Brain microvascular endothelial cell (primary cell): Measurements from ENCODE around the gene CARHSP1.
A peak's percentile ranks its signal among the peaks of the same experiment; 100 is the strongest.

Experiments used
- DNase-seq: peaks from one replicate; pipeline ENCODE4 v3.0.0-alpha.2; 2020
- H3K27ac ChIP-seq: fragments of 250-450 bp; sonication (Bioruptor Pico); 2 replicates; pipeline ENCODE4 v1.5.1; 2020; ENCODE audit warnings: mild to moderate bottlenecking, moderate library complexity
- H3K27me3 ChIP-seq: fragments of 250-450 bp; sonication (Bioruptor Pico); replicated peaks from 2 replicates; pipeline ENCODE4 v1.5.1; 2020; ENCODE audit warnings: mild to moderate bottlenecking
- H3K36me3 ChIP-seq: fragments of 250-450 bp; sonication (Bioruptor Pico); replicated peaks from 2 replicates; pipeline ENCODE4 v1.5.1; 2020; ENCODE audit warnings: mild to moderate bottlenecking
- H3K4me3 ChIP-seq: 2 replicates; pipeline ENCODE4 v1.5.1; 2011; ENCODE audit warnings: low read depth, mild to moderate bottlenecking, control low read depth, low read length, moderate library complexity
- CTCF ChIP-seq: IDR thresholded peaks from 2 replicates; pipeline ENCODE4 v1.5.1; 2011; ENCODE audit warnings: low read depth, mild to moderate bottlenecking, moderate library complexity, low read length, control low read depth, inconsistent platforms; ENCODE audit errors: missing control alignments
- in situ Hi-C: cut with HindIII; loops from 2 replicates; pipeline ENCODE4 v1.10.0; 2017; ENCODE audit warnings: low sequenced_read_pairs, low pct_ligation_motif_present

Gene CARHSP1

DNA sequence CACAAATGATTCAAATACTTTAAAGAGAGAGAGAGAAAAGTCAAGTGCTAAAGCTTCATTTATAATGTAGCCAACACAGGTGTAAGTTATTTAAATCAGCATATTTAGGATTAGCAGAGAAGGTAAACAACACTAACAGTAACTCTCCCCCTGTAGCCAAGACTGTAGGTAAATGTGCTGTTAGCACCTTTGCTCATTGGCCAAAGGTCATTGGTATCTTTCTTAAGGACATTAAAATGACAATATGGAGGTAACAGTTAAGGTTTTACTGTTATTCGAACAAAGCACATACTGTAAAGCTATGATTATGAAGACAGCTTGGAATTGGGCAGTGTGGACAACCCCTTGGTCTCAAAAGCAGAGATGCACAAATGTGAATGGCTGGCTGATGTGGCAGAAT is 42.0 kb upstream of the CARHSP1 start:
- no peak overlapping the region for H3K4me3 ChIP-seq
- DNase-seq: no peak
- no peak overlapping the region for H3K27ac ChIP-seq
- peaks cover 75% of the 10 kb centered on the region for H3K36me3 ChIP-seq
- TF ChIP-seq CTCF: no peak
- in situ Hi-C loops: no loop called here
- H3K27me3 ChIP-seq: no peaks in the 10 kb centered on the region

- no peak for TF ChIP-seq CTCF
- no peak overlapping the region for H3K4me3 ChIP-seq
- DNase-seq: no peak
- no peaks in the 10 kb centered on the region for H3K27me3 ChIP-seq
- H3K27ac ChIP-seq: no peak overlapping the region
- in situ Hi-C loops: no loop called here
- peaks cover 77% of the 10 kb centered on the region for H3K36me3 ChIP-seq
These were observed 40.1 kb upstream of the CARHSP1 start for GRCh38 chr16:8908810-8909468.

DNA sequence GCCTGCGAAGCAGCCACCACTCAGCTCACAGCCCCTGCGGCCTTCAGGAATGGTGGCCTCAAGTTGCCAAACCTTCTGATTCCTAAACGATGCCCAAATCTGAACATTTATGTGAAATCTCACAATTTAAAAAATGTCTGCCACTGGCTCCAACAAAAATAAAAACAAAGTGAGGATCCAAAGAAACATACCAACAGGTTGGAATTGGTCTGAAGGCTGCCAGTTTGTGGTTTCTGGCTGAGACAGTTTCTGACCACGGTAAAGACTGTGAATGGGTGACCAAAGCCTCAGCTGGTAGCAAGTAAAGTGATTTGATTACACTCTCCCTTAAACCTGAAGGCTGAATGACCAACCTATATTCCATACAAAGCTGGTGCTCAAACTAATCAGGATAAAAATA is 38.3 kb upstream of the CARHSP1 start:
- DNase-seq: no peak
- in situ Hi-C loops: no loop called here
- H3K36me3 ChIP-seq: peaks cover 82% of the 10 kb centered on the region
- H3K27me3 ChIP-seq: no peaks in the 10 kb centered on the region
- no peak for TF ChIP-seq CTCF
- H3K4me3 ChIP-seq: no peak overlapping the region
- no peak overlapping the region for H3K27ac ChIP-seq

DNA sequence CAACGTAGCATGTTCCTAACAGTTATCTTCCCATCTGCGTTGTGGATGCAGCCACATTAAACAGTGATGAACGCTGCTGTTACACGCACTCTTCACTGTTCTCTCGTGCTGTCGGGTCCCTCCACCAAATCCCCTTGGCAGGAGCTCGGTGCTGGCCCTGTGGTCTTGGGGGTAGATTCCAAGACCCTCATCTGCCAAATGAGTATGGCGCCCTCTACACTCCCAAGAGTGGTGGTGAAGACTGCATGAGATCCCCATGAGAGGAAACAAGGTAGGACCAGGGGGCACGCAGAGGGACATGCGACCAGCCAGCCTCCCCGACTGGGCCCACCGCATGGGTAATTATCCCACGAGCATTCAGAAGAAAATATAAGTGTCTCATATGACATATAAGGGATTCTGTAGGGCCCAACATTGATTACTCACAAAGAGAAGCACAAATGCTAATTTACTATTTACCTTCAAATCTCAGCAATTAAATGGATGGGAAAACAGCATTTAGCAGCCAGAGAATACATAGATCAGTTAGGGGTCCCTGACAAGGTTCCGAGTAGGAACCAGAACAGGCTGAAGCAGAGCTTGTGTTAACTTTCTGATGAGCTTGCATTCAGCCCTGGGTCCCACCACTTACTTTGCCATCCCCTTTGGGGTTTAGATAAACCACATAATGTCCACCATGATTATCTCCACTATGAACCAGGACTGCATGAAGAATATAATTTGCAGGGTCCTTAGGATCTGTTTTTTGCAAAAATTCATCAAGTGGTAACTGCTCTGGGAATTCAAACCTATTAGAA is 37.2 kb upstream of the CARHSP1 start:
- H3K4me3 ChIP-seq: no peak overlapping the region
- peak; percentile 59 for TF ChIP-seq CTCF
- peaks cover 88% of the 10 kb centered on the region for H3K36me3 ChIP-seq
- no peaks in the 10 kb centered on the region for H3K27me3 ChIP-seq
- in situ Hi-C loops: no loop called here
- no peak overlapping the region for H3K27ac ChIP-seq
- DNase-seq: no peak

DNA sequence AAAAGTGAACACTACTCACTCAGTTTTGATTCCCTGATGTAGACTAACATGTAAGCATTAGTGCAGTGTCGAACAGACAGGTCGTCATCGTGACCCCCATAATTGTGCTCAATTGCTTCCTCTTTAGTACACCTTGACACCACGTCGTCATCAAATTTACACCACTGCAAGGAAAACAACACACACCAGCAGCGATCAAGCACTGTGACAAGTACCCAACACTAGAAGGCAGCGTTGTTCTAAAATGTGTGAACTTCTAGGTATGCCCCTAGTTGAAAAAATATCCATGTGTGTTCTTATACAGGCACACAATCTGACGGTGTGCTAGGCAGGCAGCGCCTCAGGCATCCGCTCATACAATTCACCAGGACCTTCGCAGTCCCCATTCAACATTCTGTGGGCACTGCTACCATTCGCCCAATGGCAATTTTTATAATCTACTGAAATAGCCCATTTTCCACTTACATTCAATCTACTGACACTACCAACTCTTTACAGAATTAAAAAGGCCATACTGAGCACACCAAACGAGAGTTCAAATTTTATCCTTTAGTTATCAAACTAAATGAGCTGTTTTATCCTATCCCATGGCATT is 36.5 kb upstream of the CARHSP1 start:
- in situ Hi-C loops: no loop called here
- no peak overlapping the region for H3K27ac ChIP-seq
- TF ChIP-seq CTCF: peak; percentile 69
- H3K27me3 ChIP-seq: no peaks in the 10 kb centered on the region
- H3K4me3 ChIP-seq: no peak overlapping the region
- peaks cover 87% of the 10 kb centered on the region for H3K36me3 ChIP-seq
- peak; percentile 41 for DNase-seq
